ENCODE data around the gene GLRX.

DNA sequence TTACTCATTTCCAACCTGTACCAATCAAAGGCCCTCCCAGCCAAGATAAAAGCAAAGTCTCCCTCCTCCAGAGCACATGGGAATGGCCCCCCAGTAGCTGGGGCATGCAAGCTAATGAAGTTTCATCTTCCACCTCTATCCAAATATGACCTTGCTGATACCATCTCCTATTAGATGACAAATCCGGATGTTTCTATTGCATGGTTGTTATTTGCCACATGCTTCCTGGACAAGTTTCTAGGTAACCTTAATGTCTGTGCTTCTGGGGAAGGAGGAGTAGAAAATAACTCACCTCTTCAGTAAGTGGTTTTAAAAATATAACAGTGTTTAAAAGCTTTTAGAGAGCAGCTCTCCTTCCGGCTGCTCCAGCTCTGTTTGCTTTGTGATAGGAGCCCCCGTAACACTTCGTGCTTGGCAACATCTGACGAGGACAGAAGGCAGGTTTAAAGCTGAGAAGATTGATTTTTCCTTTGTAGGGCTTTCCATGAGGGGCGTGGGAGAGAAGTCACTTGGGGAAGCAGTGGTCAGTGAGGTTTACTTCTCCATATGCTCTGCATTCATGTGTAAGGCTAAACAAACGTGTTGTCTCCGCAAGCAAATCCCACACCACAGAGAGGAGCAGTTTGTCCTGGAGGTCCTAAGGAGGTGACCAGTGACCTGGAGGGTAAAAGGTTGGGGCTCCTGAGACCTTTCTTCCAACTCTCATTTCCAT is 40.3 kb upstream of the GLRX start:
- TF ChIP-seq TAF1 (IDR thresholded peaks at IDR 0.05; ENCODE audit: low read depth) (no peak), RAD21 (IDR thresholded peaks at IDR 0.05; ENCODE audit: low read depth) (no peak), EP300 (IDR thresholded peaks at IDR 0.05; ENCODE audit: borderline replicate concordance) (no peak), CEBPB (IDR thresholded peaks at IDR 0.05) (no peak), FOXM1 (IDR thresholded peaks at IDR 0.05; ENCODE audit: borderline replicate concordance, low read depth) (no peak)
- TF ChIP-seq, protein P1, sequence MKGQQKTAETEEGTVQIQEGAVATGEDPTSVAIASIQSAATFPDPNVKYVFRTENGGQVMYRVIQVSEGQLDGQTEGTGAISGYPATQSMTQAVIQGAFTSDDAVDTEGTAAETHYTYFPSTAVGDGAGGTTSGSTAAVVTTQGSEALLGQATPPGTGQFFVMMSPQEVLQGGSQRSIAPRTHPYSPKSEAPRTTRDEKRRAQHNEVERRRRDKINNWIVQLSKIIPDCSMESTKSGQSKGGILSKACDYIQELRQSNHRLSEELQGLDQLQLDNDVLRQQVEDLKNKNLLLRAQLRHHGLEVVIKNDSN (IDR thresholded peaks at IDR 0.05) = no peak
- TF ChIP-seq, protein P2, sequence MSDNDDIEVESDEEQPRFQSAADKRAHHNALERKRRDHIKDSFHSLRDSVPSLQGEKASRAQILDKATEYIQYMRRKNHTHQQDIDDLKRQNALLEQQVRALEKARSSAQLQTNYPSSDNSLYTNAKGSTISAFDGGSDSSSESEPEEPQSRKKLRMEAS (IDR thresholded peaks at IDR 0.05) = no peak
